ENCODE data around the gene PYROXD2. TPM values are rescaled to one million over a fixed set of nuclear protein-coding genes. Genes with fewer than 3 reads are reported as not detected.
"Not testable (repeated sequence)": the region's sequence is repeated elsewhere in the genome, so short reads cannot be mapped to it uniquely, and the experiment has no call there.

The PYROXD2 gene
- total RNA-seq, 1 donor: 6.5 TPM

GRCh38 chr10:98391578-98391991 is 23.4 kb downstream of the PYROXD2 start:
- peak; percentile 86 for DNase-seq (ENCODE audit: low read depth)
- H3K4me3 ChIP-seq (ENCODE audit: low read depth, low read length): no peak overlapping the region
- TF ChIP-seq CTCF (IDR thresholded peaks at IDR 0.05; ENCODE audit: insufficient read depth, low read length): no peak

- H3K4me3 ChIP-seq (ENCODE audit: low read depth, low read length): no peak overlapping the region
- no peak for DNase-seq (ENCODE audit: low read depth)
- TF ChIP-seq CTCF (IDR thresholded peaks at IDR 0.05; ENCODE audit: insufficient read depth, low read length): no peak
Observed at GRCh38 chr10:98391065-98391464, 23.9 kb downstream of the PYROXD2 start.

GRCh38 chr10:98390406-98390805 is 24.6 kb downstream of the PYROXD2 start:
- no peak overlapping the region for H3K4me3 ChIP-seq (ENCODE audit: low read depth, low read length)
- no peak for TF ChIP-seq CTCF (IDR thresholded peaks at IDR 0.05; ENCODE audit: insufficient read depth, low read length)
- no peak for DNase-seq (ENCODE audit: low read depth)

- no peak overlapping the region for H3K4me3 ChIP-seq (ENCODE audit: low read depth, low read length)
- TF ChIP-seq CTCF (IDR thresholded peaks at IDR 0.05; ENCODE audit: insufficient read depth, low read length): no peak
Observed at GRCh38 chr10:98389398-98389797, 25.6 kb downstream of the PYROXD2 start.

GRCh38 chr10:98388101-98388655 is 26.8 kb downstream of the PYROXD2 start:
- H3K4me3 ChIP-seq (ENCODE audit: low read depth, low read length): no peak overlapping the region
- DNase-seq (ENCODE audit: low read depth): no peak
- no peak for TF ChIP-seq CTCF (IDR thresholded peaks at IDR 0.05; ENCODE audit: insufficient read depth, low read length)

More at GRCh38 chr10:98389398-98389797, 25.6 kb downstream of the PYROXD2 start:
- no peak for DNase-seq (ENCODE audit: low read depth)

- no peak overlapping the region for H3K4me3 ChIP-seq (ENCODE audit: low read depth, low read length)
- TF ChIP-seq CTCF (IDR thresholded peaks at IDR 0.05; ENCODE audit: insufficient read depth, low read length): no peak
- no peak for DNase-seq (ENCODE audit: low read depth)
Observed at GRCh38 chr10:98384531-98385133, 30.4 kb downstream of the PYROXD2 start.

GRCh38 chr10:98383869-98384268 is 31.1 kb downstream of the PYROXD2 start:
- no peak for DNase-seq (ENCODE audit: low read depth)
- H3K4me3 ChIP-seq (ENCODE audit: low read depth, low read length): no peak overlapping the region
- TF ChIP-seq CTCF (IDR thresholded peaks at IDR 0.05; ENCODE audit: insufficient read depth, low read length): no peak

- not testable (repeated sequence) for H3K4me3 ChIP-seq (ENCODE audit: low read depth, low read length)
- DNase-seq (ENCODE audit: low read depth): peak; percentile 74
Observed at GRCh38 chr10:98383134-98383667, 31.8 kb downstream of the PYROXD2 start.
